ENCODE measurements around the gene HTR2C. TPM values are rescaled to one million over a fixed set of nuclear protein-coding genes. Genes with fewer than 3 reads are reported as not detected.
"Not testable (repeated sequence)": the region's sequence is repeated elsewhere in the genome, so short reads cannot be mapped to it uniquely, and the experiment has no call there.

The HTR2C gene
- total RNA-seq, 2 donors from 2014 or later = not detected

GRCh38 chrX:114584375-114584943, 573 bp downstream of the HTR2C start:
- peaks cover 0 to 6% of the 10 kb centered on the region in 2 donors for H3K4me1 ChIP-seq (ENCODE audit: control insufficient read depth in 1 of 2, low read depth in 2 of 2)
- DNase-seq (ENCODE audit: low spot score) (no peak), ATAC-seq (ENCODE audit: insufficient number of reproducible peaks, low FRiP score, low read depth) (no peak)
- H3K27me3 ChIP-seq (replicated peaks; ENCODE audit: insufficient read depth) = no peaks in the 10 kb centered on the region
- H3K27ac ChIP-seq = no peak overlapping the region
- no peaks in the 10 kb centered on the region for H3K36me3 ChIP-seq
- TF ChIP-seq CTCF (IDR thresholded peaks at IDR 0.05) = no peak
- no peaks in the 10 kb centered on the region for H3K9me3 ChIP-seq
- peak overlapping the region; percentile 52 for H3K4me3 ChIP-seq

- H3K9me3 ChIP-seq = no peaks in the 10 kb centered on the region
- peaks cover 0 to 6% of the 10 kb centered on the region in 2 donors for H3K4me1 ChIP-seq (ENCODE audit: control insufficient read depth in 1 of 2, low read depth in 2 of 2)
- H3K27me3 ChIP-seq (replicated peaks; ENCODE audit: insufficient read depth) = no peaks in the 10 kb centered on the region
- H3K4me3 ChIP-seq = peak overlapping the region; percentile 52
- DNase-seq (ENCODE audit: low spot score) = no peak
- no peak for ATAC-seq (ENCODE audit: insufficient number of reproducible peaks, low FRiP score, low read depth)
- H3K27ac ChIP-seq = no peak overlapping the region
- H3K36me3 ChIP-seq = no peaks in the 10 kb centered on the region
- no peak for TF ChIP-seq CTCF (IDR thresholded peaks at IDR 0.05)
Measured at GRCh38 chrX:114584983-114585842, 1.3 kb downstream of the HTR2C start.

- no peak overlapping the region for H3K27ac ChIP-seq
- no peaks in the 10 kb centered on the region for H3K9me3 ChIP-seq
- H3K36me3 ChIP-seq = no peaks in the 10 kb centered on the region
- no peak overlapping the region for H3K4me3 ChIP-seq
- DNase-seq (ENCODE audit: low spot score) (no peak), ATAC-seq (ENCODE audit: insufficient number of reproducible peaks, low FRiP score, low read depth) (no peak)
- TF ChIP-seq CTCF (IDR thresholded peaks at IDR 0.05) = no peak
- H3K27me3 ChIP-seq (replicated peaks; ENCODE audit: insufficient read depth) = no peaks in the 10 kb centered on the region
- no peaks in the 10 kb centered on the region for H3K4me1 ChIP-seq (ENCODE audit: control insufficient read depth in 1 of 2, low read depth in 2 of 2)
Measured at GRCh38 chrX:114591121-114591520, 7.2 kb downstream of the HTR2C start.

GRCh38 chrX:114599305-114599704, 15.4 kb downstream of the HTR2C start:
- H3K4me1 ChIP-seq (ENCODE audit: control insufficient read depth in 1 of 2, low read depth in 2 of 2) = no peaks in the 10 kb centered on the region
- no peak overlapping the region for H3K4me3 ChIP-seq
- H3K27ac ChIP-seq = no peak overlapping the region
- H3K27me3 ChIP-seq (replicated peaks; ENCODE audit: insufficient read depth) = no peaks in the 10 kb centered on the region
- no peaks in the 10 kb centered on the region for H3K36me3 ChIP-seq
- ATAC-seq (ENCODE audit: insufficient number of reproducible peaks, low FRiP score, low read depth) (no peak), DNase-seq (ENCODE audit: low spot score) (no peak)
- TF ChIP-seq CTCF (IDR thresholded peaks at IDR 0.05) = no peak
- H3K9me3 ChIP-seq = no peaks in the 10 kb centered on the region

- Histone ChIP-seq H3K4me1 (ENCODE audit: control insufficient read depth in 1 of 2, low read depth in 2 of 2) (no peaks in the 10 kb centered on the region), H3K36me3 (no peaks in the 10 kb centered on the region), H3K27ac (no peak overlapping the region), H3K27me3 (replicated peaks; ENCODE audit: insufficient read depth) (no peaks in the 10 kb centered on the region), H3K4me3 (no peak overlapping the region), H3K9me3 (no peaks in the 10 kb centered on the region)
- ATAC-seq (ENCODE audit: insufficient number of reproducible peaks, low FRiP score, low read depth) (no peak), DNase-seq (ENCODE audit: low spot score) (no peak)
- no peak for TF ChIP-seq CTCF (IDR thresholded peaks at IDR 0.05)
Measured at GRCh38 chrX:114599911-114600310, 16.0 kb downstream of the HTR2C start.

- not testable (repeated sequence) for ATAC-seq (ENCODE audit: insufficient number of reproducible peaks, low FRiP score, low read depth); DNase-seq (ENCODE audit: low spot score); H3K36me3 ChIP-seq; H3K27ac ChIP-seq; H3K4me3 ChIP-seq; H3K27me3 ChIP-seq (replicated peaks; ENCODE audit: insufficient read depth); H3K4me1 ChIP-seq (ENCODE audit: control insufficient read depth in 1 of 2, low read depth in 2 of 2); H3K9me3 ChIP-seq
Measured at GRCh38 chrX:114606619-114607018, 22.7 kb downstream of the HTR2C start.

Measured in thoracic aorta (tissue), 2 donors.